SK-N-MC (cell line): ENCODE measurements around the gene GFER.

Experiments used
- DNase-seq: peaks from one replicate; pipeline ENCODE4 v3.0.0-alpha.2; 2011; ENCODE audit warnings: low read depth, low spot score
- H3K27ac ChIP-seq: fragments of 200-600 bp; sonication (generic); 2 replicates; pipeline ENCODE4 v1.5.1; 2016; ENCODE audit warnings: mixed run types
- H3K36me3 ChIP-seq: fragments of 200-600 bp; sonication (generic); 2 replicates; pipeline ENCODE4 v1.6.1; 2017; ENCODE audit warnings: antibody characterized with exemption, low read length, mixed read lengths; ENCODE audit not compliant: insufficient read depth
- H3K4me3 ChIP-seq: fragments of 200-600 bp; sonication (generic); 2 replicates; pipeline ENCODE4 v1.5.1; 2016
- H3K9ac ChIP-seq: fragments of 200-600 bp; sonication (generic); 2 replicates; pipeline ENCODE4 v1.8.0; 2017; ENCODE audit warnings: mixed run types, mixed read lengths; ENCODE audit not compliant: insufficient read length
- H3K9me3 ChIP-seq: fragments of 200-600 bp; sonication (generic); 2 replicates; pipeline ENCODE4 v1.6.1; 2017; ENCODE audit warnings: low read depth, mild to moderate bottlenecking, antibody characterized with exemption, low read length, moderate library complexity, mixed read lengths
- EZH2 ChIP-seq: fragments of 200-600 bp; sonication (generic); IDR thresholded peaks from one replicate; pipeline ENCODE4 v1.6.1; 2017; ENCODE audit warnings: antibody characterized with exemption
- FOXP2 ChIP-seq: optimal IDR thresholded peaks from 2 replicates; pipeline ENCODE3; 2011; ENCODE audit warnings: mild to moderate bottlenecking, moderate library complexity; ENCODE audit not compliant: insufficient read depth; ENCODE audit errors: extremely low read length, control extremely low read depth
- POLR2AphosphoS5 ChIP-seq: IDR thresholded peaks from 2 replicates; pipeline ENCODE4 v1.6.1; 2012; ENCODE audit warnings: mild to moderate bottlenecking, low read depth, low read length, borderline replicate concordance

The GFER gene

GRCh38 chr16:1991135-1991551, 7.2 kb downstream of the GFER start:
- Histone ChIP-seq H3K9ac (no peak overlapping the region), H3K36me3 (no peaks in the 10 kb centered on the region), H3K9me3 (no peaks in the 10 kb centered on the region), H3K4me3 (no peak overlapping the region), H3K27ac (no peak overlapping the region)
- no peak for TF ChIP-seq POLR2AphosphoS5
- no peak for TF ChIP-seq EZH2
- no peak for TF ChIP-seq FOXP2
- DNase-seq, result no peak

- Histone ChIP-seq H3K4me3 (0 out of 2 replicates have a peak overlapping the region, but pooled peaks have one; percentile 15), H3K27ac (no peak overlapping the region), H3K9me3 (no peaks in the 10 kb centered on the region), H3K9ac (no peak overlapping the region), H3K36me3 (peaks cover under 1% of the 10 kb centered on the region; the same call in 1 of the 2 replicates)
- TF ChIP-seq EZH2 (no peak), FOXP2 (no peak), POLR2AphosphoS5 (no peak)
- DNase-seq, result no peak
Observed at GRCh38 chr16:1991588-1991947, 7.6 kb downstream of the GFER start.

- H3K4me3 ChIP-seq, result 0 out of 2 replicates have a peak overlapping the region, but pooled peaks have one; percentile 15
- no peak overlapping the region for H3K9ac ChIP-seq
- peak; percentile 39 for DNase-seq
- TF ChIP-seq EZH2 (no peak), POLR2AphosphoS5 (no peak), FOXP2 (no peak)
- peaks cover 6% of the 10 kb centered on the region; the same call in 1 of the 2 replicates for H3K36me3 ChIP-seq
- no peak overlapping the region for H3K27ac ChIP-seq
- no peaks in the 10 kb centered on the region for H3K9me3 ChIP-seq
Observed at GRCh38 chr16:1991948-1992703, 8.1 kb downstream of the GFER start.

GRCh38 chr16:1992704-1993317, 8.8 kb downstream of the GFER start:
- Histone ChIP-seq H3K36me3 (peaks cover 8% of the 10 kb centered on the region; the same call in 1 of the 2 replicates), H3K27ac (no peak overlapping the region), H3K4me3 (no peak overlapping the region), H3K9me3 (no peaks in the 10 kb centered on the region), H3K9ac (no peak overlapping the region)
- no peak for TF ChIP-seq POLR2AphosphoS5
- TF ChIP-seq EZH2, result no peak
- no peak for TF ChIP-seq FOXP2
- DNase-seq, result no peak

- Histone ChIP-seq H3K27ac (0 out of 2 replicates have a peak overlapping the region, but pooled peaks have one; percentile 13), H3K4me3 (no peak overlapping the region), H3K9ac (no peak overlapping the region), H3K9me3 (no peaks in the 10 kb centered on the region), H3K36me3 (peaks cover 15% of the 10 kb centered on the region; the same call in 1 of the 2 replicates)
- TF ChIP-seq POLR2AphosphoS5 (no peak), EZH2 (no peak), FOXP2 (no peak)
- DNase-seq, result no peak
Observed at GRCh38 chr16:1993731-1994131, 9.7 kb downstream of the GFER start.

GRCh38 chr16:1997494-1998359, 13.7 kb downstream of the GFER start:
- Histone ChIP-seq H3K9ac (no peak overlapping the region), H3K36me3 (peaks cover 50% of the 10 kb centered on the region; the same call in 1 of the 2 replicates)
- no peak for DNase-seq

GRCh38 chr16:1998360-1998835, 14.4 kb downstream of the GFER start:
- no peak for TF ChIP-seq FOXP2
- TF ChIP-seq POLR2AphosphoS5, result no peak
- no peak for TF ChIP-seq EZH2
- Histone ChIP-seq H3K36me3 (peaks cover 56% of the 10 kb centered on the region; the same call in 1 of the 2 replicates), H3K4me3 (no peak overlapping the region), H3K27ac (peak overlapping the region; percentile 31; the same call in 1 of the 2 replicates), H3K9ac (no peak overlapping the region), H3K9me3 (no peaks in the 10 kb centered on the region)
- DNase-seq, result no peak

More at GRCh38 chr16:1997494-1998359, 13.7 kb downstream of the GFER start:
- Histone ChIP-seq H3K9me3 (no peaks in the 10 kb centered on the region), H3K27ac (peak overlapping the region; percentile 51), H3K4me3 (no peak overlapping the region)
- TF ChIP-seq FOXP2, result no peak
- no peak; the same call in 1 of the 2 replicates for TF ChIP-seq POLR2AphosphoS5
- TF ChIP-seq EZH2, result no peak
